Stimulated activated CD8-positive, alpha-beta memory T cell treated with anti-CD3 and anti-CD28 coated beads, Interleukin-2, amount 100 ng/mL, for 48 hours (primary cell): Measurements from ENCODE around the gene LYSMD3.
A peak's percentile ranks its signal among the peaks of the same experiment; 100 is the strongest.

Source experiments
- DNase-seq, 2 donors: peaks; one replicate each; pipeline ENCODE4 v3.0.0-alpha.2; 2020; ENCODE audit warnings: low read depth in 2 of 2

Gene LYSMD3

DNA sequence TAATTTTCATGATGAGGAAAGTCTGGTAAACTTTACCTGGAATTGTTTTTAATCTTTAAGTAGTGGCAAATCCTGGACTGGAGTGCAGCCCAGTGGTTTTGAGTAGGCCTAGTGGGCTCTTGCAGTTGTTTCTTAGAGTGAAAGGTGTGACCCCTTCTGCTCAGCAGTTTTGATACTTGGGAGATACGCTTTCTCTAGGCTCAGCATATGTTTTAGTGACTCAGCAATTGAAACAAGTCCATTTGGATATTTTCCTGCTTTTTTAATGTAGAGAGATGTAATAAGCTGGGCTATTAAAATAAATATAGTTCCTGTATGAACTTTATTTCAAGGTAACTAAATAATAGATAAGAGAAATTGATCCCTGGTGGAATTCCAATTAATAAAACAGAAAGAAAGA is 48.7 kb downstream of the LYSMD3 start:
- no peak for DNase-seq

DNA sequence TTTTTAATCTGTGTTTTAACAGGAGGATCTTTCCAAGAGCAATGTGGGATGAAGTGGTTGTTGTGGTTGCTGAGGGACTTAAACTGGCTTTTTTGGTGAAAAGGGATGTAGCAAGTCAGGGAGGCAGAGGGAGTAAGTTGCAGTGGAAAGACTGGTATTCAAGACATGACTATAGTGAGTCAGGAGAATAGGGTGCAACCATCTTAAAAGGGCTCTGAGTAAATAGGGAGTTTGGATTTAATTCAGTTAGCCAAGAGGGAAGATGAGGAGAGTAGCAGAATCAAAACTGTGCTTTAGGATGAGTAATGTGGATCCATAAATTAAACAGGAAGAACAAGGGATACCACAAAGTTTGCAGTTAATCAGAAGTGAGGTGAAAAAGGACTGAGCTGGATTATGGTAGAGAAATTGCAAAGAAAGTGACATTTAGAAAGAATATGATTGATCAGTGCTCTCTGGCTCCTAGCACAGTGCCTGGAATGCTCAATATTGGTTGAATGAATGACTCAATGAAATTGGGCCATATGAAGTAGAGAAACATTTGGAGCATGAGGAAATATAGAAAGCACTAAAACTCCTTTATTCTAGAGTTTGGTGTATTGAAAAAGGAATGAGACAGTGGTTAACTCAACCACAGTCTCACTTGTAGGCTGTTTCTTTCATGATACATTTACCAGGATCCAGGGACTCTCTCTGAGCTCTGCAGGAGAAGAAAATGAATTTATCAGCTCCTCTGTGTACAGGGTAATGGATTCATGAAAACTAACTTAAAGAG is 49.6 kb downstream of the LYSMD3 start:
- no peak for DNase-seq

DNA sequence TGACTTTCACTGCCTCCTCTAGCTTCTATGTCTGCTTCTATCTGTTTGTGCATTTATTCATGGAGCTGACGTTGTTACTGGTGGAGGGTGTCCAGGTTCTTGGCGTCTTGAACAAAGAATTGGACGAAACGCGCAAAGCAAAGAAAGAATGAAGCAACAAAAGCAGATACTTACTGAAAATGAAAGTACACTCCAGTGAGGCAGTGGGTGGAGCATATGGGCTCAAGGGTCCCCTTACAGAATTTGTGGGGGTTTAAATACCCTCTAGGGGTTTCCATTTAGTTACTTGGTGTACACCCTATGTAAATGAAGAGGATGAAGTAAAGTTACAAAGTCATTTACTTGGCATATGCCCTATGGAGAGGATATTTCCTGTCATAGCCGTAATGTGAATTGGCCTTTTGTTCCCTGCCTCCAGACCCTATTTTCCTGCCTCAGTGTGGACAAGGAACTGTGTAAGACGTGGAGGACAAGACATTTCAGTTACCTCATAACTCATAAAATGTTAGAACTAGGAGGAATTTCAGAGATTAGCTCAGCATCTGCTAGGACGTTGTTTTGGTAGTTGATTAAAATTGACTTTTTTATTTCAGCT is 51.7 kb downstream of the LYSMD3 start:
- no peak for DNase-seq

- no peak for DNase-seq
Observed at GRCh38 chr5:90477073-90477472, 52.3 kb downstream of the LYSMD3 start.

- no peak for DNase-seq
Observed at GRCh38 chr5:90476391-90476790, 53.0 kb downstream of the LYSMD3 start.

- DNase-seq, result no peak
Observed at GRCh38 chr5:90475436-90475980, 53.9 kb downstream of the LYSMD3 start.

GRCh38 chr5:90474235-90475107 is 54.9 kb downstream of the LYSMD3 start, which contains the start of the genes MBLAC2 and POLR3G:
Gene MBLAC2 (minus strand): TSS chr5:90474771. CDS start chr5:90474292, 479 bp downstream.
Gene POLR3G (plus strand): TSS chr5:90474864. CDS start chr5:90485568, 10,704 bp downstream.
- DNase-seq, result peak; percentile 88 to 91

GRCh38 chr5:90473396-90474234 is 55.8 kb downstream of the LYSMD3 start:
- DNase-seq, result peak in 1 of 2 donors; percentile 26

GRCh38 chr5:90472783-90473395 is 56.5 kb downstream of the LYSMD3 start:
- DNase-seq, result no peak
